Measurements from ENCODE around the gene SPON1. TPM values are rescaled to one million over a fixed set of nuclear protein-coding genes. Genes with fewer than 3 reads are reported as not detected.

Gene SPON1
- total RNA-seq, 6 experiments from 2014 or later = not detected

GRCh38 chr11:14055936-14056335, 93.4 kb downstream of the SPON1 start:
- Mint-ChIP-seq H3K4me3 (no peak overlapping the region), H3K27ac (no peak overlapping the region), H3K36me3 (ENCODE audit: low read depth) (no peaks in the 10 kb centered on the region), H3K4me1 (ENCODE audit: low read depth) (no peaks in the 10 kb centered on the region), H3K9me3 (no peaks in the 10 kb centered on the region), H3K27me3 (ENCODE audit: insufficient read depth) (peaks cover 5% of the 10 kb centered on the region)
- TF ChIP-seq CTCF (IDR thresholded peaks at IDR 0.05) = no peak
- DNase-seq = no peak

GRCh38 chr11:14058061-14058460, 95.5 kb downstream of the SPON1 start:
- Mint-ChIP-seq H3K4me1 (ENCODE audit: low read depth) (no peaks in the 10 kb centered on the region), H3K4me3 (no peak overlapping the region), H3K27me3 (ENCODE audit: insufficient read depth) (peaks cover 5% of the 10 kb centered on the region), H3K9me3 (no peaks in the 10 kb centered on the region), H3K27ac (no peak overlapping the region), H3K36me3 (ENCODE audit: low read depth) (no peaks in the 10 kb centered on the region)
- TF ChIP-seq CTCF (IDR thresholded peaks at IDR 0.05) = no peak
- DNase-seq = no peak

- Mint-ChIP-seq H3K27me3 (ENCODE audit: insufficient read depth) (peaks cover 5% of the 10 kb centered on the region), H3K27ac (no peak overlapping the region), H3K4me3 (no peak overlapping the region), H3K4me1 (ENCODE audit: low read depth) (no peaks in the 10 kb centered on the region), H3K36me3 (ENCODE audit: low read depth) (no peaks in the 10 kb centered on the region), H3K9me3 (no peaks in the 10 kb centered on the region)
- no peak for TF ChIP-seq CTCF (IDR thresholded peaks at IDR 0.05)
- DNase-seq = no peak
These were observed 97.0 kb downstream of the SPON1 start for GRCh38 chr11:14059491-14059890.

- peaks cover 8% of the 10 kb centered on the region for H3K27me3 Mint-ChIP-seq (ENCODE audit: insufficient read depth)
- no peaks in the 10 kb centered on the region for H3K4me1 Mint-ChIP-seq (ENCODE audit: low read depth)
- H3K9me3 Mint-ChIP-seq = no peaks in the 10 kb centered on the region
- no peak for DNase-seq
- no peaks in the 10 kb centered on the region for H3K36me3 Mint-ChIP-seq (ENCODE audit: low read depth)
- no peak for TF ChIP-seq CTCF (IDR thresholded peaks at IDR 0.05)
- no peak overlapping the region for H3K4me3 Mint-ChIP-seq
- no peak overlapping the region for H3K27ac Mint-ChIP-seq
These were observed 99.2 kb downstream of the SPON1 start for GRCh38 chr11:14061721-14062120.

GRCh38 chr11:14065141-14065540, 102.6 kb downstream of the SPON1 start:
- no peak for DNase-seq
- H3K4me3 Mint-ChIP-seq = no peak overlapping the region
- no peak overlapping the region for H3K27ac Mint-ChIP-seq
- no peaks in the 10 kb centered on the region for H3K4me1 Mint-ChIP-seq (ENCODE audit: low read depth)
- TF ChIP-seq CTCF (IDR thresholded peaks at IDR 0.05) = no peak
- no peaks in the 10 kb centered on the region for H3K36me3 Mint-ChIP-seq (ENCODE audit: low read depth)
- no peaks in the 10 kb centered on the region for H3K9me3 Mint-ChIP-seq
- peaks cover 6% of the 10 kb centered on the region for H3K27me3 Mint-ChIP-seq (ENCODE audit: insufficient read depth)

GRCh38 chr11:14065681-14066080, 103.2 kb downstream of the SPON1 start:
- Mint-ChIP-seq H3K4me1 (ENCODE audit: low read depth) (no peaks in the 10 kb centered on the region), H3K27me3 (ENCODE audit: insufficient read depth) (peaks cover 6% of the 10 kb centered on the region), H3K27ac (no peak overlapping the region), H3K36me3 (ENCODE audit: low read depth) (no peaks in the 10 kb centered on the region), H3K9me3 (no peaks in the 10 kb centered on the region), H3K4me3 (no peak overlapping the region)
- no peak for TF ChIP-seq CTCF (IDR thresholded peaks at IDR 0.05)
- no peak for DNase-seq
